ENCODE data around the gene IBA57. TPM values are rescaled to one million over a fixed set of nuclear protein-coding genes. Genes with fewer than 3 reads are reported as not detected.
"Not testable (repeated sequence)": the region's sequence is repeated elsewhere in the genome, so short reads cannot be mapped to it uniquely, and the experiment has no call there.

The IBA57 gene
- total RNA-seq, 2 donors from 2014 or later = 6.8 to 7.7 TPM

DNA sequence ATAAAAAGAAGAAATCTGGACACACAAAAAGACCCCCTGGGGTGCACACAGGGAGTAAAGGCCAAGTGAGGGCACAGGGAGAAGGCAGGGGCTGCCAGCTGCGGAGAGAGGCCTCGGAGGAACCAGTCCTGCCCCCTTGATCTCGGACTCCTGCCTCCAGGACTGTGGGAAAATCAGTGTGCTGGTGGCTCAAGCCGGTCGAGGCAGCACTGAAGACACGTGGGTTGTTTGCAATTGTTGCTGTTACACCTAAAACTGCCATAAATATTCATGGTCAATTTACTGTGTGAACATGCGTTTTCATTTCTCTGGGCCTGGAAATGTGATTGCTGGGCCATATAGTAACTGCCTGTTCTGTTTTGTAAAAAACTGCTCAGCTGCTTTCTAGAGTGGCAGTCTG is 18.5 kb downstream of the IBA57 start:
- H3K4me1 Mint-ChIP-seq = peaks cover 4% of the 10 kb centered on the region
- H3K27ac Mint-ChIP-seq = no peak overlapping the region
- H3K9me3 ChIP-seq (ENCODE audit: control insufficient read depth, low read length) = no peaks in the 10 kb centered on the region
- no peaks in the 10 kb centered on the region for H3K36me3 ChIP-seq (ENCODE audit: control insufficient read depth, insufficient read depth, low read length)
- no peaks in the 10 kb centered on the region for H3K36me3 Mint-ChIP-seq (ENCODE audit: low read depth)
- H3K4me3 ChIP-seq (ENCODE audit: low read length) = no peak overlapping the region
- no peaks in the 10 kb centered on the region for H3K4me1 ChIP-seq (ENCODE audit: control insufficient read depth, insufficient read depth, low read length)
- no peak overlapping the region for H3K9ac ChIP-seq (ENCODE audit: extremely low read depth, low read length, poor library complexity, severe bottlenecking)
- peaks cover 11% of the 10 kb centered on the region for H3K27me3 Mint-ChIP-seq (ENCODE audit: insufficient read depth)
- TF ChIP-seq CTCF (conservative IDR thresholded peaks at IDR 0.05) = no peak
- no peaks in the 10 kb centered on the region for H3K27me3 ChIP-seq (ENCODE audit: control insufficient read depth, insufficient read depth, low read length, poor library complexity, severe bottlenecking)
- no peak overlapping the region for H3K4me3 Mint-ChIP-seq
- no peak overlapping the region for H3K27ac ChIP-seq (ENCODE audit: low read depth, low read length)
- 88 to 91% methylated on average over 7 of the region's 7 CpGs for WGBS, 2 experiments (ENCODE audit: insufficient coverage in 1 of 2, insufficient read length in 1 of 2)
- DNase-seq = no peak
- H3K9me3 Mint-ChIP-seq = no peaks in the 10 kb centered on the region

- Histone ChIP-seq H3K27me3 (ENCODE audit: control insufficient read depth, insufficient read depth, low read length, poor library complexity, severe bottlenecking) (no peaks in the 10 kb centered on the region), H3K27ac (ENCODE audit: low read depth, low read length) (no peak overlapping the region), H3K9ac (ENCODE audit: extremely low read depth, low read length, poor library complexity, severe bottlenecking) (no peak overlapping the region), H3K36me3 (ENCODE audit: control insufficient read depth, insufficient read depth, low read length) (no peaks in the 10 kb centered on the region), H3K4me1 (ENCODE audit: control insufficient read depth, insufficient read depth, low read length) (no peaks in the 10 kb centered on the region), H3K4me3 (ENCODE audit: low read length) (no peak overlapping the region), H3K9me3 (ENCODE audit: control insufficient read depth, low read length) (no peaks in the 10 kb centered on the region)
- no peak for TF ChIP-seq CTCF (conservative IDR thresholded peaks at IDR 0.05)
- Mint-ChIP-seq H3K27ac (no peak overlapping the region), H3K27me3 (ENCODE audit: insufficient read depth) (peaks cover 11% of the 10 kb centered on the region), H3K9me3 (no peaks in the 10 kb centered on the region), H3K4me3 (no peak overlapping the region), H3K4me1 (peaks cover 4% of the 10 kb centered on the region), H3K36me3 (ENCODE audit: low read depth) (no peaks in the 10 kb centered on the region)
- DNase-seq = no peak
- WGBS, 2 experiments (ENCODE audit: insufficient coverage in 1 of 2, insufficient read length in 1 of 2) = 82 to 87% methylated on average over 11 of the region's 11 CpGs
Measured at GRCh38 chr1:228185641-228185965, 20.0 kb downstream of the IBA57 start.

GRCh38 chr1:228188249-228188648 is 22.6 kb downstream of the IBA57 start:
- 91 to 100% methylated on average over 1 to 2 of the region's 2 CpGs for whole genome bisulfite sequencing, 2 experiments (ENCODE audit: insufficient coverage in 1 of 2, insufficient read length in 1 of 2)
- peaks cover 11% of the 10 kb centered on the region for H3K27me3 Mint-ChIP-seq (ENCODE audit: insufficient read depth)
- not testable (repeated sequence) for H3K4me3 ChIP-seq (ENCODE audit: low read length); H3K4me1 ChIP-seq (ENCODE audit: control insufficient read depth, insufficient read depth, low read length); H3K27me3 ChIP-seq (ENCODE audit: control insufficient read depth, insufficient read depth, low read length, poor library complexity, severe bottlenecking); H3K36me3 Mint-ChIP-seq (ENCODE audit: low read depth); H3K9me3 ChIP-seq (ENCODE audit: control insufficient read depth, low read length); H3K9ac ChIP-seq (ENCODE audit: extremely low read depth, low read length, poor library complexity, severe bottlenecking); H3K36me3 ChIP-seq (ENCODE audit: control insufficient read depth, insufficient read depth, low read length); DNase-seq; H3K27ac Mint-ChIP-seq; H3K4me1 Mint-ChIP-seq; H3K27ac ChIP-seq (ENCODE audit: low read depth, low read length); H3K4me3 Mint-ChIP-seq; H3K9me3 Mint-ChIP-seq

DNA sequence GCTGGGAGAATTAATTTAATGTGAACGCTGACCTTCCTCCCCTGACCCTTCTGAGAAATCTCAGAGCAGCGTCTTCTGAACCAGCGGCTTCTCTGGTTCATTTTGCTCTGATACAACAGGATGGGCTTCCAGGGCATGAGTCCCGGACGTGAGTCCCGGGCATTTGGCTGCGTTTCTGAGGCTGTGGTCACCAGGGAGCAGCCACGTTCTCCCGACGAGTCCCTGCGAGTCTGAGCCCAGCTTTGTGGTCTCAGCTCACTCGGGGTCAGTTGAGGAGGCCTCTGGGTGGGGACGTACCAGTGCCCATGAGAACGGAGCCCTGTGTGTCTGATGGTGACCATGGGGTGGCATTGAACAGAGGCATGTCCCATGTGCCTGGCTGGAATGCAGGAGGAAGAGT is 24.6 kb downstream of the IBA57 start:
- Mint-ChIP-seq H3K9me3 (peaks cover 2% of the 10 kb centered on the region), H3K4me3 (no peak overlapping the region), H3K36me3 (ENCODE audit: low read depth) (no peaks in the 10 kb centered on the region), H3K4me1 (peaks cover 4% of the 10 kb centered on the region), H3K27ac (no peak overlapping the region), H3K27me3 (ENCODE audit: insufficient read depth) (peaks cover 11% of the 10 kb centered on the region)
- Histone ChIP-seq H3K27me3 (ENCODE audit: control insufficient read depth, insufficient read depth, low read length, poor library complexity, severe bottlenecking) (no peaks in the 10 kb centered on the region), H3K4me3 (ENCODE audit: low read length) (no peak overlapping the region), H3K36me3 (ENCODE audit: control insufficient read depth, insufficient read depth, low read length) (no peaks in the 10 kb centered on the region), H3K4me1 (ENCODE audit: control insufficient read depth, insufficient read depth, low read length) (no peaks in the 10 kb centered on the region), H3K9me3 (ENCODE audit: control insufficient read depth, low read length) (no peaks in the 10 kb centered on the region), H3K9ac (ENCODE audit: extremely low read depth, low read length, poor library complexity, severe bottlenecking) (no peak overlapping the region), H3K27ac (ENCODE audit: low read depth, low read length) (no peak overlapping the region)
- no peak for DNase-seq
- 92 to 93% methylated on average over 14 of the region's 14 CpGs for WGBS, 2 experiments (ENCODE audit: insufficient coverage in 1 of 2, insufficient read length in 1 of 2)
- TF ChIP-seq CTCF (conservative IDR thresholded peaks at IDR 0.05) = no peak
